ENCODE results near the gene SF3A2. TPM values are rescaled to one million over a fixed set of nuclear protein-coding genes. Genes with fewer than 3 reads are reported as not detected.

Gene SF3A2
- polyA plus RNA-seq, 1 donor from 2014 or later: 14.4 TPM

DNA sequence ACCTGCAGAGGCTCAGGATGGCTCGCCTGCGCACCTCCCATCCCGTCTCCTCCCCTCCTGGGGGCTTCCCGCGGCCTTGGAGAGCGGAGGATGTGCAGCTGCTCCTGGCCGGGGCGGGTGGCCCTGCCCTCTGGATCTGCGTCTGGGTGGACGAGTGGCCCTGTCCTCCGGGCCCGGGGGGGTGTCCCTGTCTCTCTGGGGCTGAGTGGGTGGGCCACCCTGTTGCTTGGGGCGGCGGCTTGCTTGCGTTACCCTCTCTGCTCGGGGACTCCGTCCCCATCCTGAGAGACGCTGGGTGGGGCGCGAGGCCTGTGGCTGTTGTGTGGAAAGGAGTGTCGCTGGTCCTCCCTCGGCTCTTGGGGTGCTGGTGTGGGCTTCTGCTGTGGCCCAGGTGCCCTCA is 38.3 kb upstream of the SF3A2 start:
- H3K27ac ChIP-seq (ENCODE audit: low read length): no peak overlapping the region
- H3K4me2 ChIP-seq (ENCODE audit: low read length): no peak overlapping the region
- H3K36me3 ChIP-seq (ENCODE audit: insufficient read depth, low read length): no peaks in the 10 kb centered on the region

DNA sequence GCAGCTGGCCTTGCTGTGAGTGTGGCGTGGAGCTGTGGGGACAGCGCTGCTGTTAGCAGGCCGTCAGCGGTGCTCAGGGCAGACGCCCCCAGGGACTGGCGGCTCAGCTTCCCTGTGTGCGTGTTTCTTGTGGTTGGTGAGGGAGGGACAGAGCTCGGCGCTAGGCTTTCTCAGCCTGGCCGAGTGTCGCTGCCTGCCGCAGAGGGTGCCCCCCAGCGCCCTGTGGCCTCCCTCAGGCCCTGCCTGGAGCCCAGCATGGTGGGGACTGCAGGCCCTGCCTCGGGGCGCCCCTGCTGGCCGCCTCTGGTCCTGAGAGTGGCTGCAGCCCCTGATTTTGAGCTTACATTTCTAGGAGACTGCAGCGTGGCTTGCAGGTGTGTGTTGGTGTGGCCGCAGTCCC is 37.4 kb upstream of the SF3A2 start:
- no peak overlapping the region for H3K4me3 ChIP-seq (ENCODE audit: low read length)
- H2AFZ ChIP-seq (ENCODE audit: low read depth, low read length): no peak overlapping the region
- no peaks in the 10 kb centered on the region for H3K27me3 ChIP-seq (ENCODE audit: insufficient read depth, low read depth, low read length)
- H3K9me2 ChIP-seq (ENCODE audit: insufficient read depth, low read length): no peaks in the 10 kb centered on the region
- H3K27ac ChIP-seq (ENCODE audit: low read length): no peak overlapping the region
- H3K79me2 ChIP-seq (replicated peaks; ENCODE audit: insufficient read depth, low read length): peaks cover 3% of the 10 kb centered on the region
- no peaks in the 10 kb centered on the region for H3F3A ChIP-seq (ENCODE audit: insufficient read depth, low read length, poor library complexity, severe bottlenecking)
- no peaks in the 10 kb centered on the region for H3K36me3 ChIP-seq (ENCODE audit: insufficient read depth, low read length)
- H3K4me2 ChIP-seq (ENCODE audit: low read length): no peak overlapping the region
- no peaks in the 10 kb centered on the region for H4K20me1 ChIP-seq (ENCODE audit: insufficient read depth)
- H3K9ac ChIP-seq (ENCODE audit: low read length): no peak overlapping the region
- no peak for TF ChIP-seq TAF1 (IDR thresholded peaks at IDR 0.05; ENCODE audit: low read depth)
- TF ChIP-seq, protein P1, sequence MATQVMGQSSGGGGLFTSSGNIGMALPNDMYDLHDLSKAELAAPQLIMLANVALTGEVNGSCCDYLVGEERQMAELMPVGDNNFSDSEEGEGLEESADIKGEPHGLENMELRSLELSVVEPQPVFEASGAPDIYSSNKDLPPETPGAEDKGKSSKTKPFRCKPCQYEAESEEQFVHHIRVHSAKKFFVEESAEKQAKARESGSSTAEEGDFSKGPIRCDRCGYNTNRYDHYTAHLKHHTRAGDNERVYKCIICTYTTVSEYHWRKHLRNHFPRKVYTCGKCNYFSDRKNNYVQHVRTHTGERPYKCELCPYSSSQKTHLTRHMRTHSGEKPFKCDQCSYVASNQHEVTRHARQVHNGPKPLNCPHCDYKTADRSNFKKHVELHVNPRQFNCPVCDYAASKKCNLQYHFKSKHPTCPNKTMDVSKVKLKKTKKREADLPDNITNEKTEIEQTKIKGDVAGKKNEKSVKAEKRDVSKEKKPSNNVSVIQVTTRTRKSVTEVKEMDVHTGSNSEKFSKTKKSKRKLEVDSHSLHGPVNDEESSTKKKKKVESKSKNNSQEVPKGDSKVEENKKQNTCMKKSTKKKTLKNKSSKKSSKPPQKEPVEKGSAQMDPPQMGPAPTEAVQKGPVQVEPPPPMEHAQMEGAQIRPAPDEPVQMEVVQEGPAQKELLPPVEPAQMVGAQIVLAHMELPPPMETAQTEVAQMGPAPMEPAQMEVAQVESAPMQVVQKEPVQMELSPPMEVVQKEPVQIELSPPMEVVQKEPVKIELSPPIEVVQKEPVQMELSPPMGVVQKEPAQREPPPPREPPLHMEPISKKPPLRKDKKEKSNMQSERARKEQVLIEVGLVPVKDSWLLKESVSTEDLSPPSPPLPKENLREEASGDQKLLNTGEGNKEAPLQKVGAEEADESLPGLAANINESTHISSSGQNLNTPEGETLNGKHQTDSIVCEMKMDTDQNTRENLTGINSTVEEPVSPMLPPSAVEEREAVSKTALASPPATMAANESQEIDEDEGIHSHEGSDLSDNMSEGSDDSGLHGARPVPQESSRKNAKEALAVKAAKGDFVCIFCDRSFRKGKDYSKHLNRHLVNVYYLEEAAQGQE (IDR thresholded peaks at IDR 0.05; ENCODE audit: borderline replicate concordance): no peak
- TF ChIP-seq, protein P2, sequence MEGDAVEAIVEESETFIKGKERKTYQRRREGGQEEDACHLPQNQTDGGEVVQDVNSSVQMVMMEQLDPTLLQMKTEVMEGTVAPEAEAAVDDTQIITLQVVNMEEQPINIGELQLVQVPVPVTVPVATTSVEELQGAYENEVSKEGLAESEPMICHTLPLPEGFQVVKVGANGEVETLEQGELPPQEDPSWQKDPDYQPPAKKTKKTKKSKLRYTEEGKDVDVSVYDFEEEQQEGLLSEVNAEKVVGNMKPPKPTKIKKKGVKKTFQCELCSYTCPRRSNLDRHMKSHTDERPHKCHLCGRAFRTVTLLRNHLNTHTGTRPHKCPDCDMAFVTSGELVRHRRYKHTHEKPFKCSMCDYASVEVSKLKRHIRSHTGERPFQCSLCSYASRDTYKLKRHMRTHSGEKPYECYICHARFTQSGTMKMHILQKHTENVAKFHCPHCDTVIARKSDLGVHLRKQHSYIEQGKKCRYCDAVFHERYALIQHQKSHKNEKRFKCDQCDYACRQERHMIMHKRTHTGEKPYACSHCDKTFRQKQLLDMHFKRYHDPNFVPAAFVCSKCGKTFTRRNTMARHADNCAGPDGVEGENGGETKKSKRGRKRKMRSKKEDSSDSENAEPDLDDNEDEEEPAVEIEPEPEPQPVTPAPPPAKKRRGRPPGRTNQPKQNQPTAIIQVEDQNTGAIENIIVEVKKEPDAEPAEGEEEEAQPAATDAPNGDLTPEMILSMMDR (IDR thresholded peaks at IDR 0.05; ENCODE audit: poor library complexity, severe bottlenecking): peak; percentile 29
- no peak for TF ChIP-seq EP300 (conservative IDR thresholded peaks at IDR 0.05; ENCODE audit: poor library complexity, severe bottlenecking)
- no peak for TF ChIP-seq MXI1 (conservative IDR thresholded peaks at IDR 0.05; ENCODE audit: poor library complexity, severe bottlenecking)
- H3K9me3 ChIP-seq (ENCODE audit: low read length): no peaks in the 10 kb centered on the region

More for the DNA sequence above, 38.3 kb upstream of the SF3A2 start:
- no peak overlapping the region for H3K4me3 ChIP-seq (ENCODE audit: low read length)
- no peaks in the 10 kb centered on the region for H3K27me3 ChIP-seq (ENCODE audit: insufficient read depth, low read depth, low read length)
- H3F3A ChIP-seq (ENCODE audit: insufficient read depth, low read length, poor library complexity, severe bottlenecking): no peaks in the 10 kb centered on the region
- H3K9ac ChIP-seq (ENCODE audit: low read length): no peak overlapping the region
- H2AFZ ChIP-seq (ENCODE audit: low read depth, low read length): no peak overlapping the region
- no peaks in the 10 kb centered on the region for H3K9me3 ChIP-seq (ENCODE audit: low read length)
- no peaks in the 10 kb centered on the region for H3K9me2 ChIP-seq (ENCODE audit: insufficient read depth, low read length)
- TF ChIP-seq RAD21 (conservative IDR thresholded peaks at IDR 0.05) (no peak), TAF1 (IDR thresholded peaks at IDR 0.05; ENCODE audit: low read depth) (no peak)
- peaks cover 3% of the 10 kb centered on the region for H3K79me2 ChIP-seq (replicated peaks; ENCODE audit: insufficient read depth, low read length)
- no peaks in the 10 kb centered on the region for H4K20me1 ChIP-seq (ENCODE audit: insufficient read depth)

DNA sequence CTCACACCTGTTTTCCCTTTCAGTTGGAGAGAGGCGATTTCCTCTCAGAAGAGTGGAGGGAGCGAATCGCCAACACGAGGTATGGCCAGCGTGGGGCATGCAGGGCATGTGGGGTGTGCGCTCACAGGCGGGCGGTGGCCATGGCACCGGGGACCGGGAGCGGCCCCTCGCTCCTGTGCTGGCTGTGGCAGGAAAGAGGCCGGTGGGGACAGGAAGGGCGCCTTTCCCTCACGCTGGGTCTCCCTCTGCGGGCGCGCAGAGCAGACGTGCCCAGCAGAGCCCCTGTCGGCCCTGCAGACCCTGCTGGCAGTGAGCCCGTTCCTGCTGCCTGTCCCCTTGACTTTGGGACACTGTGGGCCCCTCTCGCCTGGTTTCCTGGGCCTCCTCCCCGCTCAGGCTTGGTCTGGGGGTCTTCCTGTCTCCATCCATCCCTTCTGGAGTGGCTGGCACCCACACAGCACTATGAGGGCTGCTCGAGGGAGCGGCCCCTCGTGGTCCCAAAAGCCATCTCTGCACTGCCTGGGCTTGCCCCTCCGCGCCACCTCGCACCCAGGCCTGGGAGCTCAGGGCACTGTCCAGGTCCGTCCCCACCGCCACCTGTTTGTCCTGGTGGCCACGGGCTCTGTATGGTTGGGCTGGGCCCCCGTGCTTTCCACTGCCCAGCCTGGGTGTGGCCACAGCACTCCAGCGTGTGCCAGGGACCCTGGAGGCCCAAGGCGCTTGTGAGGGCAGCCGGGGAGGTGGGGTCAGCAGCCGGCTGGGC is 36.6 kb upstream of the SF3A2 start:
- H4K20me1 ChIP-seq (ENCODE audit: insufficient read depth): no peaks in the 10 kb centered on the region
- H2AFZ ChIP-seq (ENCODE audit: low read depth, low read length): no peak overlapping the region
- no peak overlapping the region for H3K9ac ChIP-seq (ENCODE audit: low read length)
- no peaks in the 10 kb centered on the region for H3K27me3 ChIP-seq (ENCODE audit: insufficient read depth, low read depth, low read length)
- H3K4me3 ChIP-seq (ENCODE audit: low read length): no peak overlapping the region
- H3K36me3 ChIP-seq (ENCODE audit: insufficient read depth, low read length): no peaks in the 10 kb centered on the region
- no peaks in the 10 kb centered on the region for H3K9me2 ChIP-seq (ENCODE audit: insufficient read depth, low read length)
- peaks cover 3% of the 10 kb centered on the region for H3K79me2 ChIP-seq (replicated peaks; ENCODE audit: insufficient read depth, low read length)
- H3K27ac ChIP-seq (ENCODE audit: low read length): no peak overlapping the region
- TF ChIP-seq EZH2 (IDR thresholded peaks at IDR 0.05; ENCODE audit: borderline replicate concordance, insufficient read depth, low read length, poor library complexity, severe bottlenecking): no peak
- TF ChIP-seq SMC3 (conservative IDR thresholded peaks at IDR 0.05; ENCODE audit: poor library complexity): no peak
- TF ChIP-seq POLR2AphosphoS5 (IDR thresholded peaks at IDR 0.05): no peak
- TF ChIP-seq EP300 (conservative IDR thresholded peaks at IDR 0.05; ENCODE audit: poor library complexity, severe bottlenecking): no peak
- TF ChIP-seq MXI1 (conservative IDR thresholded peaks at IDR 0.05; ENCODE audit: poor library complexity, severe bottlenecking): no peak
- no peak for TF ChIP-seq RAD21 (conservative IDR thresholded peaks at IDR 0.05)
- no peak for TF ChIP-seq TAF1 (IDR thresholded peaks at IDR 0.05; ENCODE audit: low read depth)
- TF ChIP-seq, protein P2 (IDR thresholded peaks at IDR 0.05; ENCODE audit: poor library complexity, severe bottlenecking): no peak
- TF ChIP-seq, protein P1 (IDR thresholded peaks at IDR 0.05; ENCODE audit: borderline replicate concordance): no peak
- H3F3A ChIP-seq (ENCODE audit: insufficient read depth, low read length, poor library complexity, severe bottlenecking): no peaks in the 10 kb centered on the region
- H3K4me2 ChIP-seq (ENCODE audit: low read length): no peak overlapping the region
- no peaks in the 10 kb centered on the region for H3K9me3 ChIP-seq (ENCODE audit: low read length)

Data from neural cell (in vitro differentiated cells).